T-helper 2 cell (primary cell): ENCODE results near the gene AHRR.

Experiments used
- DNase-seq, 5 experiments: peaks; one replicate each; pipeline versions ENCODE4 v3.0.0 to v3.0.0-alpha.2; 2012 to 2022

Gene AHRR

GRCh38 chr5:347712-348284 is 26.3 kb downstream of the AHRR start:
- no peak for DNase-seq

GRCh38 chr5:348726-349125 is 27.2 kb downstream of the AHRR start:
- DNase-seq: no peak

GRCh38 chr5:350355-350754 is 28.8 kb downstream of the AHRR start:
- no peak for DNase-seq

- peak in 1 of 5 experiments; percentile 54 for DNase-seq
Observed at GRCh38 chr5:351084-351920, 29.8 kb downstream of the AHRR start.

GRCh38 chr5:351921-352245 is 30.4 kb downstream of the AHRR start:
- no peak for DNase-seq

- DNase-seq: no peak
Observed at GRCh38 chr5:352639-353611, 31.4 kb downstream of the AHRR start.

GRCh38 chr5:353612-354580 is 32.4 kb downstream of the AHRR start:
- DNase-seq: no peak

- no peak for DNase-seq
Observed at GRCh38 chr5:354581-355378, 33.3 kb downstream of the AHRR start.

- DNase-seq: no peak
Observed at GRCh38 chr5:355379-355935, 33.9 kb downstream of the AHRR start.

- DNase-seq: no peak
Observed at GRCh38 chr5:355958-356357, 34.4 kb downstream of the AHRR start.

GRCh38 chr5:359301-359897 is 37.9 kb downstream of the AHRR start:
- no peak for DNase-seq

GRCh38 chr5:360257-361027 is 38.9 kb downstream of the AHRR start:
- DNase-seq: no peak

- no peak for DNase-seq
Observed at GRCh38 chr5:362189-362588, 40.7 kb downstream of the AHRR start.

- DNase-seq: no peak
Observed at GRCh38 chr5:362978-363765, 41.7 kb downstream of the AHRR start.

- no peak for DNase-seq
Observed at GRCh38 chr5:364497-364896, 43.0 kb downstream of the AHRR start.

GRCh38 chr5:366541-367357 is 45.2 kb downstream of the AHRR start:
- DNase-seq: no peak

- no peak for DNase-seq
Observed at GRCh38 chr5:367358-368130, 46.0 kb downstream of the AHRR start.
